HG02623 (cell line): ENCODE measurements around the gene RACK1.
"Not testable (repeated sequence)": the region's sequence is repeated elsewhere in the genome, so short reads cannot be mapped to it uniquely, and the experiment has no call there.

Experiments used
- ATAC-seq: cut with Tn5 transposase; IDR thresholded peaks from one replicate; pipeline ENCODE4 v1.9.1; 2021; ENCODE audit warnings: moderate library complexity; ENCODE audit not compliant: unreplicated experiment

RACK1 gene

GRCh38 chr5:181243564-181244343 is at the start of gene RACK1:
RACK1 (minus strand) TSS chr5:181243906; CDS start chr5:181243800, 106 bp downstream.
- ATAC-seq = peak; percentile 53

GRCh38 chr5:181287331-181287730 is 43.6 kb upstream of the RACK1 start:
- not testable (repeated sequence) for ATAC-seq

GRCh38 chr5:181285962-181286705 is 42.4 kb upstream of the RACK1 start:
- not testable (repeated sequence) for ATAC-seq

- ATAC-seq = not testable (repeated sequence)
These were observed 40.4 kb upstream of the RACK1 start for GRCh38 chr5:181283841-181284755.

- no peak for ATAC-seq
These were observed 39.6 kb upstream of the RACK1 start for GRCh38 chr5:181283347-181283746.

GRCh38 chr5:181282874-181283273 is 39.2 kb upstream of the RACK1 start:
- ATAC-seq = no peak

GRCh38 chr5:181282415-181282814 is 38.7 kb upstream of the RACK1 start:
- not testable (repeated sequence) for ATAC-seq

GRCh38 chr5:181281984-181282316 is 38.2 kb upstream of the RACK1 start:
- ATAC-seq = no peak

- ATAC-seq = no peak
These were observed 37.6 kb upstream of the RACK1 start for GRCh38 chr5:181281077-181281983.

GRCh38 chr5:181280251-181280762 is 36.6 kb upstream of the RACK1 start:
- ATAC-seq = no peak

- ATAC-seq = not testable (repeated sequence)
These were observed 29.7 kb upstream of the RACK1 start for GRCh38 chr5:181273433-181273744.

- ATAC-seq = no peak
These were observed 27.4 kb upstream of the RACK1 start for GRCh38 chr5:181271081-181271480.

- not testable (repeated sequence) for ATAC-seq
These were observed 24.2 kb upstream of the RACK1 start for GRCh38 chr5:181267907-181268306.

- not testable (repeated sequence) for ATAC-seq
These were observed 23.7 kb upstream of the RACK1 start for GRCh38 chr5:181267291-181267904.

GRCh38 chr5:181265092-181265671 is 21.5 kb upstream of the RACK1 start:
- no peak for ATAC-seq

- ATAC-seq = no peak
These were observed 19.9 kb upstream of the RACK1 start for GRCh38 chr5:181263633-181264032.

GRCh38 chr5:181261320-181262049 is 17.8 kb upstream of the RACK1 start:
- ATAC-seq = peak; percentile 44

- ATAC-seq = peak; percentile 82
These were observed 17.1 kb upstream of the RACK1 start, which contains the start of gene TRIM52 for GRCh38 chr5:181260720-181261319. TRIM52 (minus strand) TSS chr5:181261143; CDS start chr5:181260813, 330 bp downstream.
